Vagina (tissue), 2 donors: ENCODE results near the gene EPHA10. TPM values are rescaled to one million over a fixed set of nuclear protein-coding genes. Genes with fewer than 3 reads are reported as not detected.

Experiments used
- DNase-seq, 2 donors: peaks; one replicate each; pipeline ENCODE4 v3.0.0-alpha.2; 2017; ENCODE audit errors: extremely low spot score in 2 of 2
- H3K27ac ChIP-seq: fragments of 200-600 bp; sonication (generic); one replicate; pipeline ENCODE4 v1.5.1; 2019
- H3K27me3 ChIP-seq: fragments of 200-600 bp; sonication (generic); one replicate; pipeline ENCODE4 v1.5.1; 2019
- H3K36me3 ChIP-seq, 2 donors: fragments of 200-600 bp; sonication (generic); one replicate each; pipeline ENCODE4 v1.5.1; 2017 to 2019
- H3K4me1 ChIP-seq: fragments of 200-600 bp; sonication (generic); one replicate; pipeline ENCODE4 v1.5.1; 2019
- H3K4me3 ChIP-seq, 2 donors: fragments of 200-600 bp; sonication (generic); 1 replicate in 1 of 2; 2 replicates in 1 of 2; pipeline ENCODE4 v1.5.1; 2016 to 2019
- H3K9me3 ChIP-seq: fragments of 200-600 bp; sonication (generic); one replicate; pipeline ENCODE4 v1.5.1; 2019
- POLR2A ChIP-seq, 2 donors: fragments of 450-650 bp; IDR thresholded peaks; one replicate each; pipeline ENCODE4 v1.6.1; 2017; ENCODE audit warnings: antibody characterized with exemption in 2 of 2, mild to moderate bottlenecking in 2 of 2, moderate library complexity in 2 of 2
- POLR2AphosphoS5 ChIP-seq, 2 donors: sonication (generic); formaldehyde crosslinking; IDR thresholded peaks; one replicate each; pipeline ENCODE4 v1.9.0; 2017; ENCODE audit warnings: antibody characterized with exemption in 2 of 2, mild to moderate bottlenecking in 2 of 2, low read depth in 1 of 2; ENCODE audit not compliant: insufficient read depth in 1 of 2
- intact Hi-C: fragments of 100-400 bp; cut with DNase I; formaldehyde crosslinking; loops from one replicate; pipeline ENCODE4 v1.15.1; 2023
- total RNA-seq: library from RNA; depleted of rRNA; stranded (reverse); fragments of >200 nt; gene quantifications from one replicate; pipeline ENCODE4 v1.2.3, GENCODE V29; 2016
- TF ChIP-seq, protein P1 (sequence below), 3 experiments: fragments of 450-650 bp in 2 of 3; fragments of 200-600 bp in 1 of 3; sonication (generic) in 1 of 3; IDR thresholded peaks; one replicate each; pipeline ENCODE4 v1.5.1; 2017 to 2019; ENCODE audit warnings: antibody characterized with exemption in 3 of 3, mild to moderate bottlenecking in 2 of 3, moderate library complexity in 2 of 3

The EPHA10 gene
- 0.25 TPM for total RNA-seq

DNA sequence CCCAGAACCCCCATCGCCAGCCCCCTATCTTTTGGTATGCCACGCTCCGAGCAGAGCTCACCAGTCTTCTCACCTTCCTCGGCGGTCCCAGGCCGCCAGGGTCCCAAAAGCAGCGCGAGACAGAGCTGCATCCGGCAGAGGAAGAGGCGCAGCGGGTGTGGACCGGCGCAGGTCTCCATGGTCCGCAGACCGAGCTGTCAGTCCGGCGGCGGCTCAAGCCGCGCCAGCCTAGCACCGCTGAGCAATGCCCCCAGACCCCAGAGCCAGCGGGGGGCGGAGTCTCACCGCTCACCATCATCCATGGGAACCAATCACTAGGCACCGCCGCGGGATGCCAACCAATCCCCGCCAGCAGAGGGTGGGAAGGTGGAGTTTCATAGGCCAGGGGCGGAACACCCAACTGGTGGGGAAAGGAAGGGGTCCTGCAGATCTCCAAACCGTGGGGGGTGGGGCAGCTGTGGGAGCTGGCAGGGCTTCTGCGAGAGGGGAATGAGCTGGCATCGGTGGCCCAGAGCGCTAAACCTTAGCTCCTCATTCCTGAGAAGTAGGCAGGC is at the start of gene EPHA10:
Gene EPHA10, minus strand, starts transcription at position 233 of the 554 bp plus-strand sequence. Its CDS starts 54 bp downstream, at position 179.
- DNase-seq, result no peak
- TF ChIP-seq POLR2A (IDR thresholded peaks at IDR 0.05) (no peak), POLR2AphosphoS5 (IDR thresholded peaks at IDR 0.05; ENCODE audit: insufficient read depth in 1 of 2, low read depth in 1 of 2) (no peak)
- TF ChIP-seq, protein P1, sequence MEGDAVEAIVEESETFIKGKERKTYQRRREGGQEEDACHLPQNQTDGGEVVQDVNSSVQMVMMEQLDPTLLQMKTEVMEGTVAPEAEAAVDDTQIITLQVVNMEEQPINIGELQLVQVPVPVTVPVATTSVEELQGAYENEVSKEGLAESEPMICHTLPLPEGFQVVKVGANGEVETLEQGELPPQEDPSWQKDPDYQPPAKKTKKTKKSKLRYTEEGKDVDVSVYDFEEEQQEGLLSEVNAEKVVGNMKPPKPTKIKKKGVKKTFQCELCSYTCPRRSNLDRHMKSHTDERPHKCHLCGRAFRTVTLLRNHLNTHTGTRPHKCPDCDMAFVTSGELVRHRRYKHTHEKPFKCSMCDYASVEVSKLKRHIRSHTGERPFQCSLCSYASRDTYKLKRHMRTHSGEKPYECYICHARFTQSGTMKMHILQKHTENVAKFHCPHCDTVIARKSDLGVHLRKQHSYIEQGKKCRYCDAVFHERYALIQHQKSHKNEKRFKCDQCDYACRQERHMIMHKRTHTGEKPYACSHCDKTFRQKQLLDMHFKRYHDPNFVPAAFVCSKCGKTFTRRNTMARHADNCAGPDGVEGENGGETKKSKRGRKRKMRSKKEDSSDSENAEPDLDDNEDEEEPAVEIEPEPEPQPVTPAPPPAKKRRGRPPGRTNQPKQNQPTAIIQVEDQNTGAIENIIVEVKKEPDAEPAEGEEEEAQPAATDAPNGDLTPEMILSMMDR (IDR thresholded peaks at IDR 0.05), result no peak
- peaks cover 3% of the 10 kb centered on the region for H3K4me1 ChIP-seq
- intact Hi-C loops, result no loop called here
- peaks cover 8% of the 10 kb centered on the region for H3K27me3 ChIP-seq
- H3K4me3 ChIP-seq, result no peak within 1 kb of the TSS
- no peaks in the 10 kb centered on the region for H3K36me3 ChIP-seq
- no peak within 1 kb of the TSS for H3K27ac ChIP-seq
- H3K9me3 ChIP-seq, result no peaks in the 10 kb centered on the region

DNA sequence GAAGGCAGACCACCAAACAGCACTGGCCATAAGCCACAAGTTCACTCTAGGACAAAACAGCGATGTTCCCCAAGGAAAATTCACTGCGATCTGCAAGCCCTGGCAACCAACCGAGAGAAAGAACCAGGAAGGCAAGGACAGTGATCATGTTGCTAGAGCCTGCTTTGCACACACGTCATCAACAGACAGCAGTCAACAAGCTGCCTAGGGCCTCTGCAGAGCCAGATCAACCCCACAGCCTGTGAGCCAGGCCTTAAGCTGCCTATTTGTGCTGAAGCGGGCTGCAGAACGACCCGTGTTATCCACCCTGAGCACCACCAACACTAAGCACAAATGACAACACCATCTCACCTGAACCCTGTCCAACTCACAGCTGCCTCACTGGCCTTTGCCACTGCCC is 49.3 kb upstream of the EPHA10 start:
- H3K4me3 ChIP-seq, result no peak overlapping the region
- no peak overlapping the region for H3K27ac ChIP-seq
- no peak for DNase-seq
- no peaks in the 10 kb centered on the region for H3K27me3 ChIP-seq
- peaks cover 18% of the 10 kb centered on the region for H3K4me1 ChIP-seq
- no peaks in the 10 kb centered on the region for H3K9me3 ChIP-seq
- intact Hi-C loops, result no loop called here
- peaks cover 0 to 22% of the 10 kb centered on the region in 2 donors for H3K36me3 ChIP-seq
- TF ChIP-seq, protein P1 (IDR thresholded peaks at IDR 0.05), result no peak
- no peak for TF ChIP-seq POLR2AphosphoS5 (IDR thresholded peaks at IDR 0.05; ENCODE audit: insufficient read depth in 1 of 2, low read depth in 1 of 2)
- no peak for TF ChIP-seq POLR2A (IDR thresholded peaks at IDR 0.05)

DNA sequence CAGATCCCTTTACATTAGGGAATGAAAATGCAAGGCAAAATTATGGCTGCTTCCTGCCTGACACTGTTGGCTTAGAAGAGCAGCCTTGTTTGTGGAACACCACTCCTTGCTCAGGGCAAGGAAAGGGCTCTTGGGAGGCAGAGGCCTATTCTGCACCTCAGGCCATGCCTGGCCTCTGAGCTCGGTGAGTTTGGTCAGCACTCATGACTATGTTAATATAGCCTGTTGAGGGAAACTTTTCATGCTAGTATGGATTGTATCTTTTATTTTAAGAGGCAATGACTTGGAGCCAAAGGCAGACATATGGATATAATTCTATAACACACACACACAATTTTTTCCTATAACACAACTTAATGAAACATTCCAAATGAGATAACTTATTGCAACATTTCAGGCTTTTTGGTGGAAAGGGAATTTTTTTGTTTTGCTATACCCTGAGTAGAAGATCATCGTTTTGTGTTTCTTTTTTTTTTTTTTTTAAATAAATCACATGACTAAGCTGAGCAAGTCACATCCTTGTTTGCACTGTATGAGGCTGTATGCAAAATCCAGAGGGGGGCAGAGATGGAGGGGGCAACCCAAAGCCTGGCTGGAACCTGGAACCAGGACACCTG is 48.7 kb upstream of the EPHA10 start:
- DNase-seq, result no peak
- TF ChIP-seq POLR2A (IDR thresholded peaks at IDR 0.05) (no peak), POLR2AphosphoS5 (IDR thresholded peaks at IDR 0.05; ENCODE audit: insufficient read depth in 1 of 2, low read depth in 1 of 2) (no peak)
- TF ChIP-seq, protein P1 (IDR thresholded peaks at IDR 0.05), result no peak
- Histone ChIP-seq H3K4me3 (no peak overlapping the region), H3K27ac (no peak overlapping the region), H3K4me1 (peaks cover 24% of the 10 kb centered on the region), H3K27me3 (no peaks in the 10 kb centered on the region), H3K9me3 (no peaks in the 10 kb centered on the region), H3K36me3 (peaks cover 0 to 22% of the 10 kb centered on the region in 2 donors)
- intact Hi-C loops, result no loop called here

DNA sequence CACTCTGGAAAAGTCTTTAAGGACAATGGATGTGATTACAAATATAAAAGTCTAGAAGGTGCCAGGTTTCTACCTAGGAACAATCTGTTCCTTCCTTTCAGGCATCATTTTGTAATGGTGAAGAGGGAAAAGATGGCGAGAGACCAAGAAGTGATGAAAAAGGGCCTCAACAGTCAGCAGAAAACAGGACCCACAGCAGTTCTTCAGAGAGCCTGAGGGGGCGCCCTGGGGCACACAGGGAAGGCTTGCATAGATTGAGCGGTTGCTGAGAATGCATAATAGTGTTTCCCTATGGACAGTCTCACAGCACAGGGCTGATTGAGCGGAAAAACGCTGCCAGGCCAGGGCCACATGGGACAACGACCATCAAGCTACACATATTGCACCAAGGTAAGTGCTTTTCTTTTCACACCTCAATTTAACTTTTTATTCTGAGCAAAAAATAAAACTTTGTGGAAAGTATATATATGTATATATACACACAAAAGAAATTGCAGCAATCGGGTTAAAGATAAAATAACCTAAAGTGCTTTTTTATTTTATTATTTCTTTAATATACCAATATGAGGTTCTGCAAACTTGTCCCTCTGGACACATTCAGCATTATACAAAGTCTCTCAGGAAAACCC is 46.2 kb upstream of the EPHA10 start:
- no peak overlapping the region for H3K27ac ChIP-seq
- H3K27me3 ChIP-seq, result no peaks in the 10 kb centered on the region
- DNase-seq, result no peak
- H3K4me1 ChIP-seq, result peaks cover 31% of the 10 kb centered on the region
- no peaks in the 10 kb centered on the region for H3K9me3 ChIP-seq
- TF ChIP-seq POLR2A (IDR thresholded peaks at IDR 0.05) (no peak), POLR2AphosphoS5 (IDR thresholded peaks at IDR 0.05; ENCODE audit: insufficient read depth in 1 of 2, low read depth in 1 of 2) (no peak)
- TF ChIP-seq, protein P1 (IDR thresholded peaks at IDR 0.05), result peak in 2 of 3 experiments; percentile 10 to 39
- intact Hi-C loops, result no loop called here
- H3K36me3 ChIP-seq, result peaks cover 0 to 16% of the 10 kb centered on the region in 2 donors
- H3K4me3 ChIP-seq, result no peak overlapping the region

DNA sequence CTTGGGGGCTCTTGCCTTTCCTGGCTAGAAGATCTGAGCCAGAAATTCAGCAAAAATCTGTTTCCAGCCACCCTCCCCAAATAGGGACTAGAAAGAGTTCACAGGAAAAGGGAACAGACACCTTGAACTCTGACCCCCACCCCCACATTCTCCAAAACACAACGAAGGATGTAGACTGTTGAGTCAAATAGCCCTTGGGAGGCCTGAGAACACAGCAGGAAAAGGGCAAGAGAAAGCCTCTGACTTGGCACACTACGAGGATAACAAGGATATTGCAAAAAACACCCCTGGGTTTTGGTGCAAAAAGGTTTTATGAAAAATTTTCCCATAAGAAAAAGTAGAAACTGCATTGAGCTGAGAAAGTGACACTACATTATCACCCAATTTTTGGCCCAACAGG is 45.0 kb upstream of the EPHA10 start:
- TF ChIP-seq, protein P1 (IDR thresholded peaks at IDR 0.05), result no peak
- TF ChIP-seq POLR2AphosphoS5 (IDR thresholded peaks at IDR 0.05; ENCODE audit: insufficient read depth in 1 of 2, low read depth in 1 of 2), result no peak
- no peak for TF ChIP-seq POLR2A (IDR thresholded peaks at IDR 0.05)
- Histone ChIP-seq H3K4me1 (peaks cover 31% of the 10 kb centered on the region), H3K36me3 (peaks cover 0 to 20% of the 10 kb centered on the region in 2 donors), H3K27me3 (no peaks in the 10 kb centered on the region), H3K4me3 (no peak overlapping the region), H3K9me3 (no peaks in the 10 kb centered on the region), H3K27ac (no peak overlapping the region)
- intact Hi-C loops, result loop anchor here (10.0 kb wide), 1 partner anchor 45 kb away; the partner anchor contains the start of gene MTF1
- DNase-seq, result no peak
